ENCODE measurements around the gene CXCL5. TPM values are rescaled to one million over a fixed set of nuclear protein-coding genes. Genes with fewer than 3 reads are reported as not detected.

Gene CXCL5
- total and polyA plus RNA-seq, 10 of the 15 experiments (the other 5 are each of a cell fraction or from before 2014, with no cell fraction given): not detected

DNA sequence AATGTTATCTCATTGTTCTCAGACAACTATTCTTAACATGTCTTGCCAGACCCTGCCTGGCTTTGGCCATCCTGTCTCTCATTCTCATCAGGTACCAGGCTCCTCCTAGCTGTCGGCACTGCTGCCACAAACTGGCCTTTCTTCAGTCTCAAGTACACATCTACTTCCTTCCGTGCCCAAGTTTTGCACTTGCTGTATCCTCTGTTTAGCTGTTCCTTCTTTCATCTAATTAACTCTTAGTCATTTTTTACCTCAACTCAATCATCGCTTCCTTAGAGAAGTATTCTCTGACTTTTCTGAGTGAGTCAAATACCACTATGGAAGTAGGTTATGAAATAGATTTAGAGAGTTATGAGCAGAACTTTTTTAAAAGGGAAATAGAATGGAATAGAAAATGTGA is 20.3 kb upstream of the CXCL5 start (continued):
- TF ChIP-seq IRF5 (IDR thresholded peaks at IDR 0.05; ENCODE audit: borderline replicate concordance) (no peak), KDM1A (IDR thresholded peaks at IDR 0.05; ENCODE audit: borderline replicate concordance) (no peak), JUND (IDR thresholded peaks at IDR 0.05; ENCODE audit: low read depth, low read length) (no peak), ZBTB11 (CRISPR knock-in tag; IDR thresholded peaks at IDR 0.05) (no peak), SUPT20H (IDR thresholded peaks at IDR 0.05; ENCODE audit: borderline replicate concordance, control insufficient read depth, low read depth, low read length) (no peak)
- TF ChIP-seq, protein P1, sequence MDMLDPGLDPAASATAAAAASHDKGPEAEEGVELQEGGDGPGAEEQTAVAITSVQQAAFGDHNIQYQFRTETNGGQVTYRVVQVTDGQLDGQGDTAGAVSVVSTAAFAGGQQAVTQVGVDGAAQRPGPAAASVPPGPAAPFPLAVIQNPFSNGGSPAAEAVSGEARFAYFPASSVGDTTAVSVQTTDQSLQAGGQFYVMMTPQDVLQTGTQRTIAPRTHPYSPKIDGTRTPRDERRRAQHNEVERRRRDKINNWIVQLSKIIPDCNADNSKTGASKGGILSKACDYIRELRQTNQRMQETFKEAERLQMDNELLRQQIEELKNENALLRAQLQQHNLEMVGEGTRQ (IDR thresholded peaks at IDR 0.05; ENCODE audit: borderline replicate concordance, low read depth, low read length): no peak

- H3K4me1 ChIP-seq (ENCODE audit: control insufficient read depth, insufficient read depth, low read length): no peaks in the 10 kb centered on the region
- DNase-seq (ENCODE audit: low read depth, low spot score): no peak
- H3K4me3 ChIP-seq: no peak overlapping the region
- H3K9me3 ChIP-seq (replicated peaks; ENCODE audit: control insufficient read depth, insufficient read depth, low read length): no peaks in the 10 kb centered on the region
- ChIA-PET SMC1A (ENCODE audit: uncharacterized antibody, unreplicated experiment) (interaction anchor here (1.3 kb wide), 1 partner anchor 24 kb away, joined by 3 read pairs; no protein-coding TSS in a partner anchor), RAD21 (ENCODE audit: unreplicated experiment) (no interaction called here), CTCF (no interaction called here), POLR2A (no interaction called here)
- no peak overlapping the region for H3K9ac ChIP-seq (ENCODE audit: control insufficient read depth, insufficient read depth, low read length)
- no peak overlapping the region for H3K4me2 ChIP-seq (ENCODE audit: control insufficient read depth, insufficient read depth)
- H3K27me3 ChIP-seq (replicated peaks in 1 of 2; ENCODE audit: control insufficient read depth in 2 of 2, insufficient read depth in 2 of 2, low read length in 1 of 2): no peaks in the 10 kb centered on the region
- no TSS peak for BruUV-seq (replicated peaks)
- ATAC-seq: no peak
- H3K36me3 ChIP-seq (ENCODE audit: control insufficient read depth in 2 of 2, insufficient read depth in 2 of 2, low read length in 1 of 2): no peaks in the 10 kb centered on the region
- intact Hi-C loops (cut with micrococcal nuclease; ENCODE audit: unreplicated experiment): no loop called here
- in situ Hi-C loops (cut with MboI): no loop called here
- H2AFZ ChIP-seq (ENCODE audit: control insufficient read depth, low read depth, low read length): no peak overlapping the region
- no peak overlapping the region for H3K27ac ChIP-seq (ENCODE audit: control insufficient read depth, insufficient read depth)
- H3K79me2 ChIP-seq (ENCODE audit: control insufficient read depth, insufficient read depth, low read length): no peaks in the 10 kb centered on the region
- no peaks in the 10 kb centered on the region for H4K20me1 ChIP-seq (ENCODE audit: control insufficient read depth, insufficient read depth)
- FAIRE-seq: no peak
- no peak for TF ChIP-seq JUNB (IDR thresholded peaks at IDR 0.05)
- TF ChIP-seq, protein P2, sequence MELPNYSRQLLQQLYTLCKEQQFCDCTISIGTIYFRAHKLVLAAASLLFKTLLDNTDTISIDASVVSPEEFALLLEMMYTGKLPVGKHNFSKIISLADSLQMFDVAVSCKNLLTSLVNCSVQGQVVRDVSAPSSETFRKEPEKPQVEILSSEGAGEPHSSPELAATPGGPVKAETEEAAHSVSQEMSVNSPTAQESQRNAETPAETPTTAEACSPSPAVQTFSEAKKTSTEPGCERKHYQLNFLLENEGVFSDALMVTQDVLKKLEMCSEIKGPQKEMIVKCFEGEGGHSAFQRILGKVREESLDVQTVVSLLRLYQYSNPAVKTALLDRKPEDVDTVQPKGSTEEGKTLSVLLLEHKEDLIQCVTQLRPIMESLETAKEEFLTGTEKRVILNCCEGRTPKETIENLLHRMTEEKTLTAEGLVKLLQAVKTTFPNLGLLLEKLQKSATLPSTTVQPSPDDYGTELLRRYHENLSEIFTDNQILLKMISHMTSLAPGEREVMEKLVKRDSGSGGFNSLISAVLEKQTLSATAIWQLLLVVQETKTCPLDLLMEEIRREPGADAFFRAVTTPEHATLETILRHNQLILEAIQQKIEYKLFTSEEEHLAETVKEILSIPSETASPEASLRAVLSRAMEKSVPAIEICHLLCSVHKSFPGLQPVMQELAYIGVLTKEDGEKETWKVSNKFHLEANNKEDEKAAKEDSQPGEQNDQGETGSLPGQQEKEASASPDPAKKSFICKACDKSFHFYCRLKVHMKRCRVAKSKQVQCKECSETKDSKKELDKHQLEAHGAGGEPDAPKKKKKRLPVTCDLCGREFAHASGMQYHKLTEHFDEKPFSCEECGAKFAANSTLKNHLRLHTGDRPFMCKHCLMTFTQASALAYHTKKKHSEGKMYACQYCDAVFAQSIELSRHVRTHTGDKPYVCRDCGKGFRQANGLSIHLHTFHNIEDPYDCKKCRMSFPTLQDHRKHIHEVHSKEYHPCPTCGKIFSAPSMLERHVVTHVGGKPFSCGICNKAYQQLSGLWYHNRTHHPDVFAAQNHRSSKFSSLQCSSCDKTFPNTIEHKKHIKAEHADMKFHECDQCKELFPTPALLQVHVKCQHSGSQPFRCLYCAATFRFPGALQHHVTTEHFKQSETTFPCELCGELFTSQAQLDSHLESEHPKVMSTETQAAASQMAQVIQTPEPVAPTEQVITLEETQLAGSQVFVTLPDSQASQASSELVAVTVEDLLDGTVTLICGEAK (IDR thresholded peaks at IDR 0.05; ENCODE audit: borderline replicate concordance): no peak
- TF ChIP-seq, protein P3, sequence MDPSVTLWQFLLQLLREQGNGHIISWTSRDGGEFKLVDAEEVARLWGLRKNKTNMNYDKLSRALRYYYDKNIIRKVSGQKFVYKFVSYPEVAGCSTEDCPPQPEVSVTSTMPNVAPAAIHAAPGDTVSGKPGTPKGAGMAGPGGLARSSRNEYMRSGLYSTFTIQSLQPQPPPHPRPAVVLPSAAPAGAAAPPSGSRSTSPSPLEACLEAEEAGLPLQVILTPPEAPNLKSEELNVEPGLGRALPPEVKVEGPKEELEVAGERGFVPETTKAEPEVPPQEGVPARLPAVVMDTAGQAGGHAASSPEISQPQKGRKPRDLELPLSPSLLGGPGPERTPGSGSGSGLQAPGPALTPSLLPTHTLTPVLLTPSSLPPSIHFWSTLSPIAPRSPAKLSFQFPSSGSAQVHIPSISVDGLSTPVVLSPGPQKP (IDR thresholded peaks at IDR 0.05; ENCODE audit: low read depth, low read length): no peak
- no peak for TF ChIP-seq KLF5 (IDR thresholded peaks at IDR 0.05; ENCODE audit: partially characterized antibody)
- no peak for TF ChIP-seq IKZF1 (conservative IDR thresholded peaks at IDR 0.05)
These were observed 19.6 kb upstream of the CXCL5 start for GRCh38 chr4:74018116-74018515.

All from GM12878 (cell line).